Measurements from ENCODE around the gene ZNHIT6. TPM values are rescaled to one million over a fixed set of nuclear protein-coding genes. Genes with fewer than 3 reads are reported as not detected.

Gene ZNHIT6
- total RNA-seq, 3 donors from 2014 or later: 45.1 to 52.6 (median 47.8) TPM

DNA sequence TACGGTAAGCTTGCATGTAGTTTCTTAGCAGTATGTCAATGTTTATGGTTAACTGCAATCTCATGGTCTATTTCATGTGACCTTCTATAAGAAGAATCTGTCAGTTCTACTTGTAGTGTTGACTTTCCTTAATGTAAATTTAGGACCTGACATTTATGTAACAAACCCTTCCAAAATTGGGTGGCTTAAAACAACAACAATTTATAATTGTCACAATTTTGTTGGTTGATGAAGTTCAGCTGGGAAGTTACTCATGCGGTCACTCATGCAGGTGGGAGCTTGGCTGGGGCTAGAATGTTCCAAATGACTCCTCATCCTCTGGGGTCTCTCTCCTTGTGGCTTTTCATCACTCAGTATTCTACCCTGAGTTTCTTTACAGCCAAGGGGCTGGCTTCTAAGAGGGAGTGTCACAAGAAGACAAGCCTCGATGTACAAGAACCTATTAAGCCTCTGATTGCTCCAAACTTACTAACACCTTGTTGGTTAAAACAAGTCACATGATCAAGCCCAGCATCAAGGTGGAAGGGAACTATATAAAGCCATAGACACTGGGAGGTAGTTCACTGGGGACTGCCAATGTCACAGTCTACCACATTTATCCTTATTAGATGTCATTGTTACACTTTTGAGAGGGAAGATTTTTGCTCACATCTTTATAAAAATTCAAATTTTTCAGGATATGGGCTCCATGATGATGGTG is 103.8 kb downstream of the ZNHIT6 start:
- ATAC-seq (no peak), DNase-seq (no peak)
- Mint-ChIP-seq H3K36me3 (ENCODE audit: insufficient read depth) (peaks cover 1% of the 10 kb centered on the region), H3K4me1 (ENCODE audit: low read depth) (no peaks in the 10 kb centered on the region), H3K9me3 (no peaks in the 10 kb centered on the region), H3K4me3 (no peak overlapping the region), H3K27me3 (ENCODE audit: low read depth) (no peaks in the 10 kb centered on the region)

DNA sequence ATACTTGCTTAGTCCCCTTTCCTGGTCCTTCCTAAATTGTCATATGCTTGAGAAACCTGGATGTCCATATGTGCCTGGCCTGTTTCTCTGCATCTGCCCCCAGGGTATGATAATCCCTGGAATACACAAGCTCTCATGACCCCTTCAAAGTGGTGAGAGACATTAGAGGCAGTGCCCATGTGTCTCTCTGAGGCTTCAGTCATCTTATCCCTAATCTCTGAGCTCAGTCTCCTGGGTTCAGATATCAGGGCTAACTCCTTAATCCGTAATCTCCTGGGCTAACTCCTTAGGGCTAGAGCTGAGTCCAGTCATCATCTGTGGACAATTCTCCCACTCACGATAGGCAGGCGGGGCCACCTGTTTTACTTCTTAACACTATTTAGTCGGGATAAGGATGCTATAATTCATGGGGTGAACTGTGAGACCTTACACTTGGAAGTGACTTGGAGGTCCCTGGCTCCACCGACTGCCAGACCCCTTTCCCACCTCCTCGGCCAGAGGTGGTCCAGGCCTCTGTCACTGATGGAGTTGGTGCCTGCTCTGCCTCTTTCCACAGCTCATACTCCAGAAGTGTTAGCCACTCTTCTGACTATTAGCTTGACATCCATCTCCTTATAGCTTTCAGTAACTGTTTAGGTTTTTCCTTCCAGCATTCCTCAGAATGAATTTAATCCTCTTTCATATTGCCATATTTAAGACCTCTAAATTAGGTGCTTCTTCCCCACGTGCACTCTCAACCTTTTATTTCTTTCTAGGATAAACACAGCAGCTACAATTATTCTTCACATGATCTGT is 105.0 kb downstream of the ZNHIT6 start:
- ATAC-seq (no peak), DNase-seq (no peak)
- Mint-ChIP-seq H3K4me3 (no peak overlapping the region), H3K4me1 (ENCODE audit: low read depth) (no peaks in the 10 kb centered on the region), H3K27me3 (ENCODE audit: low read depth) (no peaks in the 10 kb centered on the region), H3K36me3 (ENCODE audit: insufficient read depth) (peaks cover 1% of the 10 kb centered on the region), H3K9me3 (no peaks in the 10 kb centered on the region)

DNA sequence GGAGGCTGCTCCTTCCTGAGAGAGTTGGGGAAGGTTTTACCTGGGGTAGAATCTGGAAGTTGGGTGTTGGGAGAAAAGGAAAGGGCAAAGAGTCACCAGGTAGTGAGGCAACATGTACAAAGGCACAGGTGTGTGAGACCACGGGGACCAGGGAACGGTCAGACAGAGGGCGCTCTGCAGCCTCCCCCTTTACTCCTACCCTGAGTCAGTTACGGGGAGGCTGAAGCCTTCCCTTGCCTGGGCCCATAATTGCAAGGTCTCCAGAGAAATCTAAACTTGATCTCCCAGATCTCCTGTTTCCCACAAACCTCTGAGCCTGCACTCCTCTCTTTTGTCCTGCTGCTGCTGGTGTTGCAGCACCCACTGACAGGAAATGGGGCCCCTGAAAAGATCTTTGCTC is 105.7 kb downstream of the ZNHIT6 start:
- no peak for ATAC-seq
- no peak for DNase-seq
- H3K4me1 Mint-ChIP-seq (ENCODE audit: low read depth): no peaks in the 10 kb centered on the region
- H3K36me3 Mint-ChIP-seq (ENCODE audit: insufficient read depth): peaks cover 1% of the 10 kb centered on the region
- H3K4me3 Mint-ChIP-seq: no peak overlapping the region
- no peaks in the 10 kb centered on the region for H3K27me3 Mint-ChIP-seq (ENCODE audit: low read depth)
- H3K9me3 Mint-ChIP-seq: no peaks in the 10 kb centered on the region

DNA sequence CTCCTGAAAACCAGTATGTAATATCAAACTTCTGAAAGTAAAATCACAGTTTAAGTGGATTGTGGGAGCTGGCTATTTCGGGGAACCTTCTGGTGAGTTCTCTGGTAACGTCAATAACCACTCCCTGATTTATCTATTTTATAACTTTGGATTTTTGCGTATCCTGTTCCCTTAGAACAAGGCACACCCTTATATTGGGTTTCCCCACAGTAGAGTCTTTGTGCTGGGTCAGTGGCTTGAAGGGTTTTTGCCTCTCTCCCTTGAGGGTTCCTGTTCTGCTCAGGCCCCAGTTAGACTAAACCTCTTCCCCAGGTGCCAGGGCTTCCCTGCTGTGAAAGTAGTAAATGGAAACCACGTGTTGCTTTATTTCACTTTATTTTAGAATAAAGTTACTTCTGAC is 106.3 kb downstream of the ZNHIT6 start:
- ATAC-seq (no peak), DNase-seq (no peak)
- Mint-ChIP-seq H3K4me3 (no peak overlapping the region), H3K9me3 (no peaks in the 10 kb centered on the region), H3K4me1 (ENCODE audit: low read depth) (no peaks in the 10 kb centered on the region), H3K36me3 (ENCODE audit: insufficient read depth) (peaks cover 1% of the 10 kb centered on the region), H3K27me3 (ENCODE audit: low read depth) (no peaks in the 10 kb centered on the region)

DNA sequence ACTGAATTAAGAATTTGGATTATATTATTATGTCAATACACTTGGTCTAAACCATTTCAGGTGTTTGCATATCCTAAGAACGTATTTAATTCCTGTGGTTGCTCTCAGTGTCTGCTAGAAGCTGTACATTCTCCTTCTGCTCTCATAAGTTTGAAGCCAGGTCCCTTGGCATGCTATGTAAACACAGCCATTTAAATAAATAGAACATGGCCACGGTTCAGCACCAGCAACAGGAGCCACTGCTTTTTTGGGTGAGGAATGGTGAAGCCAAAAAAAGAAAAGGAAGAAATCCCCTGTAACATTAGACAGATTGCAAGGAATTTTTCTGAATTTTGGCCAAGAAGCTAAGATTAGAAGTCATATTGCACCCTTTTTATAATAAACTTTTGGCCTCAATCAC is 108.6 kb downstream of the ZNHIT6 start:
- Mint-ChIP-seq H3K4me3 (no peak overlapping the region), H3K9me3 (no peaks in the 10 kb centered on the region), H3K36me3 (ENCODE audit: insufficient read depth) (no peaks in the 10 kb centered on the region), H3K4me1 (ENCODE audit: low read depth) (no peaks in the 10 kb centered on the region), H3K27me3 (ENCODE audit: low read depth) (no peaks in the 10 kb centered on the region)
- no peak for DNase-seq
- ATAC-seq: no peak

Other genes starting within 250 kb of the ZNHIT6 start
- gene DDAH1, start 243.3 kb downstream of the ZNHIT6 start, total RNA-seq: under 1 TPM; 0.16 to 0.48 (median 0.21) TPM
- under 1 TPM; 0.43 to 0.65 (median 0.61) TPM for gene CCN1, start 127.7 kb downstream of the ZNHIT6 start, total RNA-seq